GM12878 (cell line): Measurements from ENCODE around the gene SDK2. TPM values are rescaled to one million over a fixed set of nuclear protein-coding genes. Genes with fewer than 3 reads are reported as not detected.

ENCODE experiments used
- ATAC-seq: fragments of 200-7000 bp; cut with Tn5 transposase; 3 replicates; pipeline ENCODE4 v1.9.1; 2020; ENCODE audit warnings: mild to moderate bottlenecking, moderate library complexity
- BruUV-seq: library from RNA; stranded (reverse); fragments of 400-500 nt; replicated peaks from 2 replicates; lab custom pipeline; 2021; lab: Mats Ljungman, UMichigan
- CTCF ChIA-PET: fragments of 300-600 bp; sonication (Branson Sonifier 250); formaldehyde crosslinking; extraction: SDS; loops from one replicate; lab custom pipeline; 2021; ENCODE audit warnings: inconsistent platforms; lab: Yijun Ruan, JAX
- POLR2A ChIA-PET: fragments of 350-600 bp; formaldehyde crosslinking; extraction: SDS; loops from one replicate; lab custom pipeline; 2021; ENCODE audit warnings: inconsistent platforms; lab: Charles Lee
- RAD21 ChIA-PET: fragments of 300-600 bp; sonication (Branson Sonifier 250); formaldehyde crosslinking; loops from one replicate; lab custom pipeline; 2023; ENCODE audit warnings: antibody characterized with exemption; ENCODE audit not compliant: unreplicated experiment; lab: Charles Lee
- SMC1A ChIA-PET: fragments of 300-600 bp; sonication (Branson Sonifier 250); formaldehyde crosslinking; loops from one replicate; lab custom pipeline; 2023; ENCODE audit not compliant: unreplicated experiment, uncharacterized antibody; lab: Charles Lee
- DNase-seq: peaks from one replicate; pipeline ENCODE4 v3.0.0-alpha.2; 2011; ENCODE audit warnings: low read depth, low spot score
- FAIRE-seq: peaks from 3 replicates; lab custom pipeline; 2011; peaks lifted over from hg19 to GRCh38; lab: Jason Lieb, UNC
- H2AFZ ChIP-seq: 2 replicates; pipeline ENCODE4 v1.6.0; 2011; ENCODE audit warnings: low read depth, low read length, control low read depth; ENCODE audit not compliant: control insufficient read depth
- H3K27ac ChIP-seq: 2 replicates; pipeline ENCODE4 v1.5.1; 2011; ENCODE audit warnings: control low read depth; ENCODE audit not compliant: control insufficient read depth, insufficient read depth
- H3K27me3 ChIP-seq, 2 experiments: replicated peaks in 1 of 2; 2 replicates each; pipeline versions ENCODE4 v1.6.0 to v1.6.1; 2011; ENCODE audit warnings: low read length in 1 of 2; ENCODE audit not compliant: control insufficient read depth in 2 of 2, insufficient read depth in 2 of 2
- H3K36me3 ChIP-seq, 2 experiments: 2 replicates each; pipeline ENCODE4 v1.5.1; 2011; ENCODE audit warnings: low read length in 1 of 2; ENCODE audit not compliant: control insufficient read depth in 2 of 2, insufficient read depth in 2 of 2
- H3K4me1 ChIP-seq: 2 replicates; pipeline ENCODE4 v1.6.1; 2011; ENCODE audit warnings: mild to moderate bottlenecking, low read length, moderate library complexity, mixed read lengths; ENCODE audit not compliant: control insufficient read depth, insufficient read depth
- H3K4me2 ChIP-seq: 2 replicates; pipeline ENCODE4 v1.6.0; 2011; ENCODE audit warnings: control low read depth; ENCODE audit not compliant: control insufficient read depth, insufficient read depth
- H3K4me3 ChIP-seq: fragments of 200-600 bp; sonication (generic); 2 replicates; pipeline ENCODE4 v1.5.1; 2016
- H3K79me2 ChIP-seq: 2 replicates; pipeline ENCODE4 v1.6.0; 2011; ENCODE audit warnings: low read length; ENCODE audit not compliant: control insufficient read depth, insufficient read depth
- H3K9ac ChIP-seq: 2 replicates; pipeline ENCODE4 v1.8.0; 2011; ENCODE audit warnings: low read length, control low read depth, mixed read lengths; ENCODE audit not compliant: control insufficient read depth, insufficient read depth
- H3K9me3 ChIP-seq: replicated peaks from 3 replicates; pipeline ENCODE4 v1.5.1; 2011; ENCODE audit warnings: mild to moderate bottlenecking, low read length; ENCODE audit not compliant: control insufficient read depth, insufficient read depth
- H4K20me1 ChIP-seq: 2 replicates; pipeline ENCODE4 v1.6.0; 2011; ENCODE audit not compliant: control insufficient read depth, insufficient read depth
- CREM ChIP-seq: IDR thresholded peaks from 2 replicates; pipeline ENCODE4 v1.6.1; 2014; ENCODE audit warnings: antibody characterized with exemption, low read depth
- HDAC6 ChIP-seq: fragments of 200-600 bp; sonication (generic); IDR thresholded peaks from one replicate; pipeline ENCODE4 v1.8.0; 2017; ENCODE audit warnings: antibody characterized with exemption; ENCODE audit not compliant: unreplicated experiment
- MYC ChIP-seq: IDR thresholded peaks from 2 replicates; pipeline ENCODE4 v1.6.1; 2011; ENCODE audit warnings: mild to moderate bottlenecking, low read length, moderate library complexity, inconsistent platforms; ENCODE audit not compliant: insufficient read depth, insufficient replicate concordance, insufficient read length, severe bottlenecking
- POU2F2 ChIP-seq: IDR thresholded peaks from 3 replicates; pipeline ENCODE4 v1.6.1; 2011; ENCODE audit warnings: low read depth, mild to moderate bottlenecking, low read length, borderline replicate concordance
- RUNX3 ChIP-seq: IDR thresholded peaks from 2 replicates; pipeline ENCODE4 v1.6.1; 2012; ENCODE audit warnings: low read length, inconsistent platforms
- SMAD1 ChIP-seq: fragments of 450-650 bp; IDR thresholded peaks from 2 replicates; pipeline ENCODE4 v1.6.1; 2018; ENCODE audit warnings: mild to moderate bottlenecking, low read depth; ENCODE audit not compliant: partially characterized antibody
- WGBS: methylation state at CpG from one replicate; pipeline ENCODE4 v1.1.6; 2016; ENCODE audit warnings: low lambda C conversion rate; ENCODE audit not compliant: insufficient replicate concordance, insufficient coverage; ENCODE audit errors: missing lambda C conversion rate; 5-methylcytosine and 5-hydroxymethylcytosine counted together
- in situ Hi-C: fragments of 300-500 bp; cut with MboI; formaldehyde crosslinking; loops from 9 replicates; pipeline ENCODE4 v1.14.3; 2018; ENCODE audit warnings: mixed read lengths
- intact Hi-C: fragments of 100-400 bp; cut with micrococcal nuclease; formaldehyde crosslinking; loops from one replicate; pipeline ENCODE4 v1.14.2; 2022; ENCODE audit not compliant: unreplicated experiment
- polyA plus RNA-seq, 11 experiments: library from polyadenylated mRNA; depleted of rRNA in 4 of 11; unstranded in 6 of 11; stranded (reverse) in 5 of 11; fragments of >200 nt; fragmentation: Nextera tagmentation in 4 of 11; fragmentation: Illumina TruSeq in 1 of 11; extraction: Ambion mirVana in 4 of 11; extraction: Trizol in 1 of 11; gene quantifications; 1 replicate in 1 of 11; 2 replicates in 10 of 11; pipeline versions ENCODE4 v1.2.1 to v1.2.3, GENCODE V29; 2011 to 2016; ENCODE audit warnings: inconsistent platforms in 2 of 11, missing spikeins in 2 of 11, low read depth in 1 of 11
- total RNA-seq, 4 experiments: library from RNA; depleted of rRNA in 3 of 4; stranded (reverse); fragments of >200 nt in 3 of 4; fragmentation: Illumina TruSeq in 1 of 4; extraction: Trizol in 1 of 4; gene quantifications; 2 replicates each; pipeline versions ENCODE4 v1.2.1 to v1.2.3, GENCODE V29; 2013 to 2021
- TF ChIP-seq, protein P1 (sequence below): IDR thresholded peaks from 2 replicates; pipeline ENCODE4 v1.6.1; 2012; ENCODE audit warnings: low read depth, low read length, improper control_type of control experiment
- TF ChIP-seq, protein P2 (sequence below): fragments of 450-650 bp; IDR thresholded peaks from 2 replicates; pipeline ENCODE4 v1.6.1; 2017; ENCODE audit warnings: antibody characterized with exemption, mild to moderate bottlenecking, moderate library complexity

The SDK2 gene
- total and polyA plus RNA-seq, 10 of the 15 experiments (the other 5 are each of a cell fraction or from before 2014, with no cell fraction given), result 0.03 to 0.08 (median 0.03) TPM; not detected in 7

DNA sequence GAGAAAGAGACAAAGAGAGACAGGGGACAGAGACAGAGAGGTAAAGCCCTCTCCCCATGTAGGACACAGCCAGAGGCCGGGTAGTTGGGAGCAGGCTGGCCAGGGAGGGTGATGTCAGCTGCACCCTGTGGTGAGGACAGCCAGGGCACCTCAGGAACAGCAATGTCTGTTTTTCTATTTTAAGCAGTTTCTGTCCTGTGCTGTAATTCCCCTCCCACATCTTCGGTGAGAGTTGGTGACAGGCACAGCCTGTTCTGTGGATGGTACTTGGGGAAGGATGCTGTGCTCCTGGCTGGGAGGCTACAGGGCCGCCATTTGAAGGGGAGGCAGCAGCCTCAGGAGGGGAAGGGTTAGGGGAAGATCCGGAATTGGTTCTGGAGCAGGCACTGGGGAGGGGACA, 163.5 kb downstream of the SDK2 start:
- CTCF ChIA-PET, result no interaction called here

DNA sequence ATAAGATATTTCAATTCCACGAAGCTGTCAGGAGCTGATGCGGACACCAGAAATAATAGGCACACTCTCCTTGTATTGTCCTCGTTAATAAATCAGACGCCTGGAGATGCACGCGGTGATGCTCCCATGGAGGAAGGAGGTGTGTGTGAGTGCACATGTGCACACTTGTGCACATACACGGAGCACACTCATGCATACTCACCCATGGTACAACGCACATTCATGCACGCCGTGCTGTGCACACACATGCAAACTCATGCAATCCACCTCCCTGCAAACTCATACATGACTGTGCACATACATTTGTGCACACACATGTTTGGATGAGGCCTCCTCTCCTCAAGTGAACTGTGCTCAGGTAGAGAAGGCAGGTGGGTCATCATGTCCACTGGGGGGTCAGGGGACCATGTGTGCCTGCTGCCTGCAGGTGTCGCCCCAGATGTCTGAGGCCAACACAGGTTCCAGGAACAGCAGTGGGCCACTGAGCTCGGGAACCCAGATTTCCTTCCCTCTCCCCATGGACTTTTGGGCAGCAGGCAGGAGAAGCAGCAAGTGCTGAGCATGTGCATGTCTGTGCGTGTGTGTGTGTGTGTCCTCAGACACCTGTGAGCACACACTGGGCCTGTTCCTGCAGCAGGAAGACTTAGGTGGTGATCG, 165.3 kb downstream of the SDK2 start:
- BruUV-seq, result no TSS peak
- no peaks in the 10 kb centered on the region for H3K36me3 ChIP-seq
- WGBS, result 58% methylated on average over 14 of the region's 14 CpGs
- intact Hi-C loops, result no loop called here
- H3K9me3 ChIP-seq, result no peaks in the 10 kb centered on the region
- H3K27me3 ChIP-seq, result peaks cover 2% of the 10 kb centered on the region in 2 experiments; a peak in 2 of 4 replicates
- SMC1A ChIA-PET, result no interaction called here
- no peaks in the 10 kb centered on the region for H4K20me1 ChIP-seq
- ATAC-seq (no peak), FAIRE-seq (no peak), DNase-seq (no peak)
- H3K9ac ChIP-seq, result no peak overlapping the region
- RAD21 ChIA-PET, result interaction anchor here (0.6 kb wide), 1 partner anchor 90 kb away, joined by 3 read pairs; no protein-coding TSS in a partner anchor
- H3K27ac ChIP-seq, result no peak overlapping the region
- no peaks in the 10 kb centered on the region for H3K79me2 ChIP-seq
- POLR2A ChIA-PET, result no interaction called here
- no peak overlapping the region for H3K4me3 ChIP-seq
- H3K4me1 ChIP-seq, result no peaks in the 10 kb centered on the region; the same call in 1 of the 2 replicates
- CTCF ChIA-PET, result no interaction called here
- no peak overlapping the region for H2AFZ ChIP-seq
- in situ Hi-C loops, result no loop called here
- no peak overlapping the region for H3K4me2 ChIP-seq
- TF ChIP-seq, protein P1, sequence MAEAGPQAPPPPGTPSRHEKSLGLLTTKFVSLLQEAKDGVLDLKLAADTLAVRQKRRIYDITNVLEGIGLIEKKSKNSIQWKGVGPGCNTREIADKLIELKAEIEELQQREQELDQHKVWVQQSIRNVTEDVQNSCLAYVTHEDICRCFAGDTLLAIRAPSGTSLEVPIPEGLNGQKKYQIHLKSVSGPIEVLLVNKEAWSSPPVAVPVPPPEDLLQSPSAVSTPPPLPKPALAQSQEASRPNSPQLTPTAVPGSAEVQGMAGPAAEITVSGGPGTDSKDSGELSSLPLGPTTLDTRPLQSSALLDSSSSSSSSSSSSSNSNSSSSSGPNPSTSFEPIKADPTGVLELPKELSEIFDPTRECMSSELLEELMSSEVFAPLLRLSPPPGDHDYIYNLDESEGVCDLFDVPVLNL, result no peak
- TF ChIP-seq, protein P2, sequence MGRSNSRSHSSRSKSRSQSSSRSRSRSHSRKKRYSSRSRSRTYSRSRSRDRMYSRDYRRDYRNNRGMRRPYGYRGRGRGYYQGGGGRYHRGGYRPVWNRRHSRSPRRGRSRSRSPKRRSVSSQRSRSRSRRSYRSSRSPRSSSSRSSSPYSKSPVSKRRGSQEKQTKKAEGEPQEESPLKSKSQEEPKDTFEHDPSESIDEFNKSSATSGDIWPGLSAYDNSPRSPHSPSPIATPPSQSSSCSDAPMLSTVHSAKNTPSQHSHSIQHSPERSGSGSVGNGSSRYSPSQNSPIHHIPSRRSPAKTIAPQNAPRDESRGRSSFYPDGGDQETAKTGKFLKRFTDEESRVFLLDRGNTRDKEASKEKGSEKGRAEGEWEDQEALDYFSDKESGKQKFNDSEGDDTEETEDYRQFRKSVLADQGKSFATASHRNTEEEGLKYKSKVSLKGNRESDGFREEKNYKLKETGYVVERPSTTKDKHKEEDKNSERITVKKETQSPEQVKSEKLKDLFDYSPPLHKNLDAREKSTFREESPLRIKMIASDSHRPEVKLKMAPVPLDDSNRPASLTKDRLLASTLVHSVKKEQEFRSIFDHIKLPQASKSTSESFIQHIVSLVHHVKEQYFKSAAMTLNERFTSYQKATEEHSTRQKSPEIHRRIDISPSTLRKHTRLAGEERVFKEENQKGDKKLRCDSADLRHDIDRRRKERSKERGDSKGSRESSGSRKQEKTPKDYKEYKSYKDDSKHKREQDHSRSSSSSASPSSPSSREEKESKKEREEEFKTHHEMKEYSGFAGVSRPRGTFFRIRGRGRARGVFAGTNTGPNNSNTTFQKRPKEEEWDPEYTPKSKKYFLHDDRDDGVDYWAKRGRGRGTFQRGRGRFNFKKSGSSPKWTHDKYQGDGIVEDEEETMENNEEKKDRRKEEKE, result no peak
- TF ChIP-seq RUNX3, result no peak
- TF ChIP-seq POU2F2, result no peak
- TF ChIP-seq HDAC6, result no peak

More for the DNA sequence above, 163.5 kb downstream of the SDK2 start:
- Histone ChIP-seq H4K20me1 (no peaks in the 10 kb centered on the region), H3K9ac (no peak overlapping the region), H2AFZ (no peak overlapping the region), H3K27ac (no peak overlapping the region), H3K36me3 (no peaks in the 10 kb centered on the region), H3K4me2 (no peak overlapping the region), H3K4me1 (no peaks in the 10 kb centered on the region; the same call in 1 of the 2 replicates)
- SMC1A ChIA-PET, result no interaction called here
- no TSS peak for BruUV-seq
- no peak for TF ChIP-seq CREM
- TF ChIP-seq, protein P1, result no peak
- TF ChIP-seq MYC, result no peak
- no peak for TF ChIP-seq SMAD1
- TF ChIP-seq, all 136 proteins: peak for 0
- no peaks in the 10 kb centered on the region for H3K79me2 ChIP-seq
- FAIRE-seq (no peak), DNase-seq (no peak), ATAC-seq (peak; percentile 36)
- RAD21 ChIA-PET, result no interaction called here
- H3K9me3 ChIP-seq, result peaks cover 2% of the 10 kb centered on the region; the same call in 2 of the 3 replicates
- WGBS, result 0% methylated on average over 3 of the region's 4 CpGs
- POLR2A ChIA-PET, result no interaction called here
- H3K27me3 ChIP-seq, result peaks cover 2% of the 10 kb centered on the region in 2 experiments; a peak in 2 of 4 replicates
- in situ Hi-C loops (no loop called here), intact Hi-C loops (no loop called here)
- H3K4me3 ChIP-seq, result no peak overlapping the region
